GM11168 (cell line): ENCODE results near the gene PACS1.

Experiments used
- in situ Hi-C: fragments of 300-500 bp; cut with MboI; formaldehyde crosslinking; loops from one replicate; pipeline ENCODE4 v1.12.0; 2022; ENCODE audit warnings: low sequenced_read_pairs; ENCODE audit not compliant: unreplicated experiment

PACS1 gene

GRCh38 chr11:66172146-66172545, 102.1 kb downstream of the PACS1 start:
- in situ Hi-C loops = no loop called here

- in situ Hi-C loops = no loop called here
Observed at GRCh38 chr11:66176650-66177049, 106.6 kb downstream of the PACS1 start.

- in situ Hi-C loops = no loop called here
Observed at GRCh38 chr11:66178183-66178582, 108.1 kb downstream of the PACS1 start.

- in situ Hi-C loops = no loop called here
Observed at GRCh38 chr11:66178871-66179270, 108.8 kb downstream of the PACS1 start.

GRCh38 chr11:66181632-66182315, 111.7 kb downstream of the PACS1 start:
- in situ Hi-C loops = no loop called here

GRCh38 chr11:66183494-66184048, 113.5 kb downstream of the PACS1 start:
- in situ Hi-C loops = no loop called here

- in situ Hi-C loops = no loop called here
Observed at GRCh38 chr11:66184728-66185127, 114.7 kb downstream of the PACS1 start.

- in situ Hi-C loops = no loop called here
Observed at GRCh38 chr11:66186470-66186869, 116.4 kb downstream of the PACS1 start.

- in situ Hi-C loops = no loop called here
Observed at GRCh38 chr11:66187453-66187852, 117.4 kb downstream of the PACS1 start.

GRCh38 chr11:66188580-66188979, 118.5 kb downstream of the PACS1 start:
- in situ Hi-C loops = no loop called here

GRCh38 chr11:66189031-66189745, 119.1 kb downstream of the PACS1 start:
- in situ Hi-C loops = no loop called here

GRCh38 chr11:66190786-66191185, 120.7 kb downstream of the PACS1 start:
- in situ Hi-C loops = no loop called here

- in situ Hi-C loops = no loop called here
Observed at GRCh38 chr11:66192181-66192863, 122.2 kb downstream of the PACS1 start.

- in situ Hi-C loops = no loop called here
Observed at GRCh38 chr11:66194391-66194790, 124.3 kb downstream of the PACS1 start.

GRCh38 chr11:66195867-66196266, 125.8 kb downstream of the PACS1 start:
- in situ Hi-C loops = no loop called here

GRCh38 chr11:66203847-66204246, 133.8 kb downstream of the PACS1 start:
- in situ Hi-C loops = no loop called here

- in situ Hi-C loops = no loop called here
Observed at GRCh38 chr11:66204412-66204811, 134.3 kb downstream of the PACS1 start.

- in situ Hi-C loops = no loop called here
Observed at GRCh38 chr11:66207816-66208215, 137.7 kb downstream of the PACS1 start.

GRCh38 chr11:66211100-66211499, 141.0 kb downstream of the PACS1 start:
- in situ Hi-C loops = no loop called here

- in situ Hi-C loops = no loop called here
Observed at GRCh38 chr11:66216911-66217310, 146.8 kb downstream of the PACS1 start.

GRCh38 chr11:66218036-66218435, 148.0 kb downstream of the PACS1 start:
- in situ Hi-C loops = no loop called here
